ENCODE measurements around the gene GABRB1. TPM values are rescaled to one million over a fixed set of nuclear protein-coding genes. Genes with fewer than 3 reads are reported as not detected.

The GABRB1 gene
- total and polyA plus RNA-seq, 2 of the 8 experiments (the other 6 are each of a cell fraction or from before 2014, with no cell fraction given) = 0.22 to 0.38 TPM

DNA sequence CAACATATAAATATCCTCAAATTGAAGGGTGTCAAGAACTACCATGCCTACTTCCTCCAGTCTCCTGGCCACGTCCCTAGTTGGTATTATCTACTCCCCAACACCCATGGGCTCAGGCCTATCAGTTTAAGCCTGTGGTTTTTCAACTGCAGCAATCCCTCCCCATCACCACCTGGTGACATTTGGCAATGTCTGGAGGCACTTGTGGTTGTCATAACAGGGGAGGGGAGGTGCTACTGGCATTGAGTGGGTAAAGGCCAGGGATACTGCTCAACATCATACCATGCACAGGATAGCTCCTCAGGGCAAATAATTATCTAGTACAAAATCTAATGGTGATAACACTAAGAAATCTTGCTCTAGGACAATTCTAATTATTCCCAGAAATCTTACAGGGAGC lies 336.8 kb downstream of the GABRB1 start:
- Histone ChIP-seq H4K91ac (replicated peaks; ENCODE audit: insufficient read length, low read length) (no peak overlapping the region), H2BK20ac (ENCODE audit: low read length) (no peak overlapping the region), H2AFZ (ENCODE audit: low read length) (no peak overlapping the region), H2BK5ac (ENCODE audit: low read depth, low read length) (no peak overlapping the region), H3K36me3 (ENCODE audit: control insufficient read depth in 2 of 4, insufficient read depth in 4 of 4, low read length in 3 of 4) (no peaks in the 10 kb centered on the region), H3K4ac (replicated peaks; ENCODE audit: insufficient read length, low read depth, low read length) (no peak overlapping the region), H3K56ac (replicated peaks; ENCODE audit: insufficient read length, low read depth, low read length) (no peak overlapping the region), H2BK120ac (replicated peaks; ENCODE audit: low read depth, low read length) (no peak overlapping the region), H3K14ac (ENCODE audit: insufficient read length) (no peak overlapping the region), H3K79me1 (ENCODE audit: low read depth, low read length) (no peaks in the 10 kb centered on the region), H2BK15ac (ENCODE audit: low read length) (no peak overlapping the region), H2BK12ac (ENCODE audit: low read depth, low read length) (no peak overlapping the region), H3K4me2 (ENCODE audit: insufficient read depth in 1 of 2, low read depth in 2 of 2, low read length in 2 of 2) (no peak overlapping the region), H4K20me1 (replicated peaks in 1 of 2; ENCODE audit: control insufficient read depth in 1 of 2, insufficient read depth in 2 of 2, low read length in 2 of 2) (no peaks in the 10 kb centered on the region), H3K23me2 (ENCODE audit: low read depth, low read length) (no peaks in the 10 kb centered on the region), H3K18ac (ENCODE audit: extremely low read depth, low read length) (no peak overlapping the region), H3K4me1 (replicated peaks in 1 of 4; ENCODE audit: control insufficient read depth in 3 of 4, insufficient read depth in 4 of 4, low read length in 3 of 4) (no peaks in the 10 kb centered on the region), H4K8ac (ENCODE audit: extremely low read depth, insufficient read depth, low read length) (no peak overlapping the region), H3K4me3 (ENCODE audit: extremely low read depth in 1 of 4, insufficient read depth in 2 of 4, low read depth in 3 of 4, low read length in 4 of 4) (no peak overlapping the region), H3K79me2 (ENCODE audit: control insufficient read depth in 1 of 2, insufficient read depth in 2 of 2, low read length in 2 of 2) (no peaks in the 10 kb centered on the region), H3K9ac (replicated peaks in 1 of 4; ENCODE audit: extremely low read depth in 1 of 4, low read depth in 3 of 4, low read length in 3 of 4) (no peak overlapping the region), H3K27me3 (replicated peaks in 1 of 4; ENCODE audit: control insufficient read depth in 3 of 4, extremely low read depth in 1 of 4, insufficient read depth in 3 of 4, low read length in 3 of 4) (no peaks in the 10 kb centered on the region), H3K9me3 (ENCODE audit: insufficient read depth in 2 of 2, low read depth in 1 of 2, low read length in 1 of 2) (no peaks in the 10 kb centered on the region), H2AK5ac (ENCODE audit: low read depth, low read length) (no peak overlapping the region), H3K27ac (ENCODE audit: low read depth, low read length) (no peak overlapping the region), H3K23ac (ENCODE audit: insufficient read length) (no peak overlapping the region), H4K5ac (ENCODE audit: insufficient read length, low read depth, low read length) (no peak overlapping the region)
- CTCF ChIA-PET (ENCODE audit: partially characterized antibody) = interaction anchor here (0.7 kb wide), 1 partner anchor 32 kb away, joined by 3 read pairs; no protein-coding TSS in a partner anchor
- FAIRE-seq (no peak), DNase-seq (ENCODE audit: low read depth in 1 of 2, low spot score in 2 of 2) (no peak)
- POLR2A ChIA-PET (ENCODE audit: partially characterized antibody) = no interaction called here
- WGBS, 2 experiments (ENCODE audit: extremely low coverage in 1 of 2, insufficient coverage in 1 of 2, insufficient read length in 1 of 2, insufficient replicate concordance in 2 of 2, low coverage in 1 of 2, low lambda C conversion rate in 2 of 2, missing lambda C conversion rate in 1 of 2) = 92% methylated on average over 1 of the region's 1 CpG; no CpG with 5 or more reads in 1 of the 2 experiments
- TF ChIP-seq, protein P1, sequence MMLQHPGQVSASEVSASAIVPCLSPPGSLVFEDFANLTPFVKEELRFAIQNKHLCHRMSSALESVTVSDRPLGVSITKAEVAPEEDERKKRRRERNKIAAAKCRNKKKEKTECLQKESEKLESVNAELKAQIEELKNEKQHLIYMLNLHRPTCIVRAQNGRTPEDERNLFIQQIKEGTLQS (IDR thresholded peaks at IDR 0.05; ENCODE audit: insufficient read depth, low read depth, low read length) = no peak
- no peak for TF ChIP-seq SP2 (IDR thresholded peaks at IDR 0.05; ENCODE audit: low read length)
- TF ChIP-seq GTF2F1 (IDR thresholded peaks at IDR 0.05; ENCODE audit: borderline replicate concordance, low read depth, low read length) = no peak
- TF ChIP-seq, protein P2, sequence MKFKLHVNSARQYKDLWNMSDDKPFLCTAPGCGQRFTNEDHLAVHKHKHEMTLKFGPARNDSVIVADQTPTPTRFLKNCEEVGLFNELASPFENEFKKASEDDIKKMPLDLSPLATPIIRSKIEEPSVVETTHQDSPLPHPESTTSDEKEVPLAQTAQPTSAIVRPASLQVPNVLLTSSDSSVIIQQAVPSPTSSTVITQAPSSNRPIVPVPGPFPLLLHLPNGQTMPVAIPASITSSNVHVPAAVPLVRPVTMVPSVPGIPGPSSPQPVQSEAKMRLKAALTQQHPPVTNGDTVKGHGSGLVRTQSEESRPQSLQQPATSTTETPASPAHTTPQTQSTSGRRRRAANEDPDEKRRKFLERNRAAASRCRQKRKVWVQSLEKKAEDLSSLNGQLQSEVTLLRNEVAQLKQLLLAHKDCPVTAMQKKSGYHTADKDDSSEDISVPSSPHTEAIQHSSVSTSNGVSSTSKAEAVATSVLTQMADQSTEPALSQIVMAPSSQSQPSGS (IDR thresholded peaks at IDR 0.05; ENCODE audit: low read length) = no peak
- TF ChIP-seq JUND (IDR thresholded peaks at IDR 0.05; ENCODE audit: low read length) = no peak
- no peak for TF ChIP-seq KDM1A (IDR thresholded peaks at IDR 0.05; ENCODE audit: borderline replicate concordance, low read length)
- TF ChIP-seq BACH1 (IDR thresholded peaks at IDR 0.05; ENCODE audit: low read length) = no peak
- no peak for TF ChIP-seq HDAC6 (IDR thresholded peaks at IDR 0.05; ENCODE audit: low read depth, low read length)
- TF ChIP-seq KDM4A (IDR thresholded peaks at IDR 0.05; ENCODE audit: low read depth, low read length, severe bottlenecking) = no peak
- TF ChIP-seq CEBPB (IDR thresholded peaks at IDR 0.05; ENCODE audit: low read depth, low read length) = no peak
- TF ChIP-seq SRF (IDR thresholded peaks at IDR 0.05; ENCODE audit: low read depth, low read length) = no peak

Measured in H1 (cell line).